Measurements from ENCODE around the gene ZNF638. TPM values are rescaled to one million over a fixed set of nuclear protein-coding genes. Genes with fewer than 3 reads are reported as not detected.

The ZNF638 gene
- total RNA-seq, 1 experiment from 2014 or later: 109 TPM

- DNase-seq (ENCODE audit: low spot score) (no peak), ATAC-seq (no peak)
- Mint-ChIP-seq H3K27me3 (ENCODE audit: low read depth) (peaks cover 40% of the 10 kb centered on the region), H3K9me3 (no peaks in the 10 kb centered on the region), H3K36me3 (no peaks in the 10 kb centered on the region), H3K27ac (no peak overlapping the region), H3K4me1 (peaks cover 30% of the 10 kb centered on the region), H3K4me3 (no peak overlapping the region)
- ChIA-PET POLR2A (no interaction called here), CTCF (interaction anchor here (1.1 to 10.8 kb wide), 2 partner anchors 11 to 42 kb away, joined by 3 to 108 read pairs; partner anchors contain the start of gene DYSF)
- no peak for TF ChIP-seq KAT7 (CRISPR knock-in tag; IDR thresholded peaks at IDR 0.05; ENCODE audit: borderline replicate concordance)
- TF ChIP-seq, protein P1, sequence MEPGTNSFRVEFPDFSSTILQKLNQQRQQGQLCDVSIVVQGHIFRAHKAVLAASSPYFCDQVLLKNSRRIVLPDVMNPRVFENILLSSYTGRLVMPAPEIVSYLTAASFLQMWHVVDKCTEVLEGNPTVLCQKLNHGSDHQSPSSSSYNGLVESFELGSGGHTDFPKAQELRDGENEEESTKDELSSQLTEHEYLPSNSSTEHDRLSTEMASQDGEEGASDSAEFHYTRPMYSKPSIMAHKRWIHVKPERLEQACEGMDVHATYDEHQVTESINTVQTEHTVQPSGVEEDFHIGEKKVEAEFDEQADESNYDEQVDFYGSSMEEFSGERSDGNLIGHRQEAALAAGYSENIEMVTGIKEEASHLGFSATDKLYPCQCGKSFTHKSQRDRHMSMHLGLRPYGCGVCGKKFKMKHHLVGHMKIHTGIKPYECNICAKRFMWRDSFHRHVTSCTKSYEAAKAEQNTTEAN (CRISPR knock-in tag; IDR thresholded peaks at IDR 0.05): no peak
- no peak for TF ChIP-seq CTCF (IDR thresholded peaks at IDR 0.05)
- no peak for TF ChIP-seq NFATC4 (CRISPR knock-in tag; IDR thresholded peaks at IDR 0.05)
- TF ChIP-seq RORB (CRISPR knock-in tag; IDR thresholded peaks at IDR 0.05): no peak
- TF ChIP-seq, protein P2, sequence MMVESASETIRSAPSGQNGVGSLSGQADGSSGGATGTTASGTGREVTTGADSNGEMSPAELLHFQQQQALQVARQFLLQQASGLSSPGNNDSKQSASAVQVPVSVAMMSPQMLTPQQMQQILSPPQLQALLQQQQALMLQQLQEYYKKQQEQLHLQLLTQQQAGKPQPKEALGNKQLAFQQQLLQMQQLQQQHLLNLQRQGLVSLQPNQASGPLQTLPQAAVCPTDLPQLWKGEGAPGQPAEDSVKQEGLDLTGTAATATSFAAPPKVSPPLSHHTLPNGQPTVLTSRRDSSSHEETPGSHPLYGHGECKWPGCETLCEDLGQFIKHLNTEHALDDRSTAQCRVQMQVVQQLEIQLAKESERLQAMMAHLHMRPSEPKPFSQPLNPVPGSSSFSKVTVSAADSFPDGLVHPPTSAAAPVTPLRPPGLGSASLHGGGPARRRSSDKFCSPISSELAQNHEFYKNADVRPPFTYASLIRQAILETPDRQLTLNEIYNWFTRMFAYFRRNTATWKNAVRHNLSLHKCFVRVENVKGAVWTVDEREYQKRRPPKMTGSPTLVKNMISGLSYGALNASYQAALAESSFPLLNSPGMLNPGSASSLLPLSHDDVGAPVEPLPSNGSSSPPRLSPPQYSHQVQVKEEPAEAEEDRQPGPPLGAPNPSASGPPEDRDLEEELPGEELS (CRISPR knock-in tag; IDR thresholded peaks at IDR 0.05): no peak
- no peak for TF ChIP-seq ZNF317 (CRISPR knock-in tag; IDR thresholded peaks at IDR 0.05; ENCODE audit: borderline replicate concordance, low read depth)
- TF ChIP-seq, protein P3, sequence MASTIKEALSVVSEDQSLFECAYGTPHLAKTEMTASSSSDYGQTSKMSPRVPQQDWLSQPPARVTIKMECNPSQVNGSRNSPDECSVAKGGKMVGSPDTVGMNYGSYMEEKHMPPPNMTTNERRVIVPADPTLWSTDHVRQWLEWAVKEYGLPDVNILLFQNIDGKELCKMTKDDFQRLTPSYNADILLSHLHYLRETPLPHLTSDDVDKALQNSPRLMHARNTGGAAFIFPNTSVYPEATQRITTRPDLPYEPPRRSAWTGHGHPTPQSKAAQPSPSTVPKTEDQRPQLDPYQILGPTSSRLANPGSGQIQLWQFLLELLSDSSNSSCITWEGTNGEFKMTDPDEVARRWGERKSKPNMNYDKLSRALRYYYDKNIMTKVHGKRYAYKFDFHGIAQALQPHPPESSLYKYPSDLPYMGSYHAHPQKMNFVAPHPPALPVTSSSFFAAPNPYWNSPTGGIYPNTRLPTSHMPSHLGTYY (CRISPR knock-in tag; IDR thresholded peaks at IDR 0.05): no peak
- TF ChIP-seq, protein P4, sequence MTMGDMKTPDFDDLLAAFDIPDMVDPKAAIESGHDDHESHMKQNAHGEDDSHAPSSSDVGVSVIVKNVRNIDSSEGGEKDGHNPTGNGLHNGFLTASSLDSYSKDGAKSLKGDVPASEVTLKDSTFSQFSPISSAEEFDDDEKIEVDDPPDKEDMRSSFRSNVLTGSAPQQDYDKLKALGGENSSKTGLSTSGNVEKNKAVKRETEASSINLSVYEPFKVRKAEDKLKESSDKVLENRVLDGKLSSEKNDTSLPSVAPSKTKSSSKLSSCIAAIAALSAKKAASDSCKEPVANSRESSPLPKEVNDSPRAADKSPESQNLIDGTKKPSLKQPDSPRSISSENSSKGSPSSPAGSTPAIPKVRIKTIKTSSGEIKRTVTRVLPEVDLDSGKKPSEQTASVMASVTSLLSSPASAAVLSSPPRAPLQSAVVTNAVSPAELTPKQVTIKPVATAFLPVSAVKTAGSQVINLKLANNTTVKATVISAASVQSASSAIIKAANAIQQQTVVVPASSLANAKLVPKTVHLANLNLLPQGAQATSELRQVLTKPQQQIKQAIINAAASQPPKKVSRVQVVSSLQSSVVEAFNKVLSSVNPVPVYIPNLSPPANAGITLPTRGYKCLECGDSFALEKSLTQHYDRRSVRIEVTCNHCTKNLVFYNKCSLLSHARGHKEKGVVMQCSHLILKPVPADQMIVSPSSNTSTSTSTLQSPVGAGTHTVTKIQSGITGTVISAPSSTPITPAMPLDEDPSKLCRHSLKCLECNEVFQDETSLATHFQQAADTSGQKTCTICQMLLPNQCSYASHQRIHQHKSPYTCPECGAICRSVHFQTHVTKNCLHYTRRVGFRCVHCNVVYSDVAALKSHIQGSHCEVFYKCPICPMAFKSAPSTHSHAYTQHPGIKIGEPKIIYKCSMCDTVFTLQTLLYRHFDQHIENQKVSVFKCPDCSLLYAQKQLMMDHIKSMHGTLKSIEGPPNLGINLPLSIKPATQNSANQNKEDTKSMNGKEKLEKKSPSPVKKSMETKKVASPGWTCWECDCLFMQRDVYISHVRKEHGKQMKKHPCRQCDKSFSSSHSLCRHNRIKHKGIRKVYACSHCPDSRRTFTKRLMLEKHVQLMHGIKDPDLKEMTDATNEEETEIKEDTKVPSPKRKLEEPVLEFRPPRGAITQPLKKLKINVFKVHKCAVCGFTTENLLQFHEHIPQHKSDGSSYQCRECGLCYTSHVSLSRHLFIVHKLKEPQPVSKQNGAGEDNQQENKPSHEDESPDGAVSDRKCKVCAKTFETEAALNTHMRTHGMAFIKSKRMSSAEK (CRISPR knock-in tag; IDR thresholded peaks at IDR 0.05; ENCODE audit: borderline replicate concordance): no peak
- TF ChIP-seq FOXJ3 (CRISPR knock-in tag; IDR thresholded peaks at IDR 0.05; ENCODE audit: borderline replicate concordance): no peak
- TF ChIP-seq GTF2I (CRISPR knock-in tag; conservative IDR thresholded peaks at IDR 0.05): no peak
- TF ChIP-seq, protein P5, sequence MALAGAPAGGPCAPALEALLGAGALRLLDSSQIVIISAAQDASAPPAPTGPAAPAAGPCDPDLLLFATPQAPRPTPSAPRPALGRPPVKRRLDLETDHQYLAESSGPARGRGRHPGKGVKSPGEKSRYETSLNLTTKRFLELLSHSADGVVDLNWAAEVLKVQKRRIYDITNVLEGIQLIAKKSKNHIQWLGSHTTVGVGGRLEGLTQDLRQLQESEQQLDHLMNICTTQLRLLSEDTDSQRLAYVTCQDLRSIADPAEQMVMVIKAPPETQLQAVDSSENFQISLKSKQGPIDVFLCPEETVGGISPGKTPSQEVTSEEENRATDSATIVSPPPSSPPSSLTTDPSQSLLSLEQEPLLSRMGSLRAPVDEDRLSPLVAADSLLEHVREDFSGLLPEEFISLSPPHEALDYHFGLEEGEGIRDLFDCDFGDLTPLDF (CRISPR knock-in tag; IDR thresholded peaks at IDR 0.05): no peak
- no peak for TF ChIP-seq ZNF219 (CRISPR knock-in tag; IDR thresholded peaks at IDR 0.05; ENCODE audit: borderline replicate concordance)
Observed at GRCh38 chr2:71464389-71464788, 132.8 kb downstream of the ZNF638 start.
